Gastrocnemius medialis (tissue), 4 donors: ENCODE measurements around the gene TBX15.

Experiments
- POLR2A ChIP-seq, 2 donors: fragments of 450-650 bp; IDR thresholded peaks; one replicate each; pipeline ENCODE4 v1.6.1; 2017; ENCODE audit warnings: antibody characterized with exemption in 2 of 2, mild to moderate bottlenecking in 2 of 2, moderate library complexity in 2 of 2
- TF ChIP-seq, protein P1 (sequence below), 5 experiments: fragments of 450-650 bp in 3 of 5; fragments of 200-600 bp in 2 of 5; sonication (generic) in 2 of 5; IDR thresholded peaks in 4 of 5; conservative IDR thresholded peaks in 1 of 5; 1 replicate in 4 of 5; 2 replicates in 1 of 5; pipeline ENCODE4 v1.5.1; 2016 to 2019; ENCODE audit warnings: antibody characterized with exemption in 5 of 5, mild to moderate bottlenecking in 3 of 5, moderate library complexity in 3 of 5

DNA sequence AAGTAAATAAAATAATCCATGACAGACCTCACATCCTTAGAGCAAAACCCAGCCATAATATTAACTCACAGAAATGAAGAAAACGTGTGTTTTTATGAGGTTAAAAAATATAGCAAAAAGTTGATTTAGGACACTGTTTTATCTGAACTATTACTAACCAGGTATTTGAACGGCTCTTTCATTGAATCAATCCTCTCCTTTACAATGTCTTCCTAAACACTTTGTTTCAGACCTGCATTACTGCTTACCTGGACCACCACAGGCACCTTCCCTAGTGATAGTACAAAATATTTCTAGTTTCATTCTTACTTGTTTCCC lies 25.0 kb downstream of the TBX15 start:
- TF ChIP-seq POLR2A (IDR thresholded peaks at IDR 0.05): no peak
- TF ChIP-seq, protein P1, sequence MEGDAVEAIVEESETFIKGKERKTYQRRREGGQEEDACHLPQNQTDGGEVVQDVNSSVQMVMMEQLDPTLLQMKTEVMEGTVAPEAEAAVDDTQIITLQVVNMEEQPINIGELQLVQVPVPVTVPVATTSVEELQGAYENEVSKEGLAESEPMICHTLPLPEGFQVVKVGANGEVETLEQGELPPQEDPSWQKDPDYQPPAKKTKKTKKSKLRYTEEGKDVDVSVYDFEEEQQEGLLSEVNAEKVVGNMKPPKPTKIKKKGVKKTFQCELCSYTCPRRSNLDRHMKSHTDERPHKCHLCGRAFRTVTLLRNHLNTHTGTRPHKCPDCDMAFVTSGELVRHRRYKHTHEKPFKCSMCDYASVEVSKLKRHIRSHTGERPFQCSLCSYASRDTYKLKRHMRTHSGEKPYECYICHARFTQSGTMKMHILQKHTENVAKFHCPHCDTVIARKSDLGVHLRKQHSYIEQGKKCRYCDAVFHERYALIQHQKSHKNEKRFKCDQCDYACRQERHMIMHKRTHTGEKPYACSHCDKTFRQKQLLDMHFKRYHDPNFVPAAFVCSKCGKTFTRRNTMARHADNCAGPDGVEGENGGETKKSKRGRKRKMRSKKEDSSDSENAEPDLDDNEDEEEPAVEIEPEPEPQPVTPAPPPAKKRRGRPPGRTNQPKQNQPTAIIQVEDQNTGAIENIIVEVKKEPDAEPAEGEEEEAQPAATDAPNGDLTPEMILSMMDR (IDR thresholded peaks at IDR 0.05 in 4 of 5, conservative IDR thresholded peaks at IDR 0.05 in 1 of 5): no peak
